Adrenal gland (tissue), 12 donors: Measurements from ENCODE around the gene EIF1AD. TPM values are rescaled to one million over a fixed set of nuclear protein-coding genes. Genes with fewer than 3 reads are reported as not detected.

Source experiments
- DNase-seq, 7 donors: peaks; one replicate each; pipeline ENCODE4 v3.0.0-alpha.2; 2019 to 2020
- H3K27ac ChIP-seq, 5 donors: fragments of 200-600 bp; sonication (generic) in 4 of 5; 1 replicate in 3 of 5; 2 replicates in 2 of 5; pipeline versions ENCODE4 v1.5.1 to v1.8.0; 2016 to 2020; ENCODE audit warnings: mild to moderate bottlenecking in 1 of 5
- H3K27me3 ChIP-seq: fragments of 200-600 bp; 2 replicates; pipeline ENCODE4 v1.8.0; 2021
- H3K36me3 ChIP-seq, 2 donors: fragments of 200-600 bp; replicated peaks in 1 of 2; 1 replicate in 1 of 2; 2 replicates in 1 of 2; pipeline versions ENCODE4 v1.5.1 to v1.8.0; 2018 to 2022
- H3K4me1 ChIP-seq, 2 donors: fragments of 200-600 bp; replicated peaks in 1 of 2; 1 replicate in 1 of 2; 2 replicates in 1 of 2; pipeline versions ENCODE4 v1.5.1 to v1.8.0; 2018 to 2021
- H3K4me3 ChIP-seq, 4 donors: fragments of 200-600 bp; sonication (generic) in 3 of 4; one replicate each; pipeline ENCODE4 v1.5.1; 2016 to 2018
- H3K9me3 ChIP-seq, 3 donors: fragments of 200-600 bp; sonication (generic) in 1 of 3; replicated peaks in 1 of 3; 1 replicate in 2 of 3; 2 replicates in 1 of 3; pipeline versions ENCODE4 v1.5.1 to v1.8.0; 2016 to 2021
- POLR2A ChIP-seq, 2 donors: fragments of 450-650 bp; IDR thresholded peaks; one replicate each; pipeline ENCODE4 v1.6.1; 2017; ENCODE audit warnings: antibody characterized with exemption in 2 of 2, mild to moderate bottlenecking in 2 of 2, moderate library complexity in 1 of 2
- WGBS, 4 donors: extraction: QIAGEN DNeasy Blood & Tissue Kit in 2 of 4; methylation state at CpG; one replicate each; pipeline versions ENCODE4 v1.1.5 to v1.1.7; 2013 to 2017; 5-methylcytosine and 5-hydroxymethylcytosine counted together
- intact Hi-C, 2 donors: fragments of 100-400 bp; cut with DNase I; formaldehyde crosslinking; loops; one replicate each; pipeline versions ENCODE4 v1.14.1 to v1.15.0; 2022 to 2023
- polyA plus RNA-seq, 3 donors: library from polyadenylated mRNA; stranded (reverse); fragments of 200-250 nt in 2 of 3; fragments of 350-450 nt in 1 of 3; fragmentation: Illumina TruSeq in 1 of 3; extraction: RNeasy Lipid Tissue Mini Kit (QIAGEN cat#74804) in 1 of 3; gene quantifications; one replicate each; pipeline ENCODE4 v1.2.3, GENCODE V29; 2013 to 2014
- total RNA-seq, 9 donors: library from RNA; depleted of rRNA in 4 of 9; stranded (reverse); fragments of >200 nt in 4 of 9; fragments of 120-200 nt in 1 of 9; fragmentation: NEBNext Ultra II Directional in 1 of 9; extraction: Animal tissue kit (Norgen Biotek cat#: 25700) in 1 of 9; gene quantifications; one replicate each; pipeline versions ENCODE4 v1.1.0 to v1.2.4, GENCODE V29; 2013 to 2023
- TF ChIP-seq, protein P1 (sequence below), 6 experiments: fragments of 450-650 bp in 4 of 6; fragments of 200-600 bp in 2 of 6; sonication (generic) in 1 of 6; IDR thresholded peaks; 1 replicate in 5 of 6; 2 replicates in 1 of 6; pipeline versions ENCODE4 v1.5.1 to v1.8.0; 2016 to 2021; ENCODE audit warnings: antibody characterized with exemption in 6 of 6, mild to moderate bottlenecking in 2 of 6, moderate library complexity in 1 of 6
- donor health status: healthy with polysubstance abuse.
- donor health status: Bipolar disorder and iron deficiency.
- donor health status: DM: yes; HTN: yes; CAD: no.
- donor health status: DM: no; HTN: no; CAD: no.
- donor health status: DM: no; HTN: no; CAD: no.
- donor health status: DM: yes; HTN: yes; CAD: no.

EIF1AD gene
- total and polyA plus RNA-seq, 12 donors: 15.5 to 49.0 (median 29.6) TPM

DNA sequence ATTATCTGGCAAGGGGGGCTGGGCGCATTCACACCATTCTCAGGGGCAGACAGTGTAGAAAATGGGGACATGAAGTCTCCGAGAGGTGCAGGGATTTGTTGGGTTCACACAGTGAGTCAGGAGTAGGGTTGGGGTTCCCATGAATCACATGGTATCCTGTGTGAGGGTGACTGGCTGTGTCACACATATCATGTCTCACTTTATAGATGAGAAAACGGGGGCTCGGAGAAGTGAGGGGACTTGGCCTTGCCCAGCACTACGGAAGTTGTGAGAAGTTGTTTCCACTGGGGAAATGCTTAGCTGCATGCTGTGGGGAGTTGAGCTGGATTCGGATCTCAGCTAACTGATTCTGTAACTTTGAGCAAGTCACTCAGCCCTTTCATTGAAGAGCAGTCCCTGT, 42.8 kb upstream of the EIF1AD start:
- no peaks in the 10 kb centered on the region for H3K9me3 ChIP-seq
- WGBS, 4 donors: 32 to 47% (median 38%) methylated on average over 6 of the region's 6 CpGs
- no peaks in the 10 kb centered on the region for H3K4me1 ChIP-seq
- TF ChIP-seq, protein P1, sequence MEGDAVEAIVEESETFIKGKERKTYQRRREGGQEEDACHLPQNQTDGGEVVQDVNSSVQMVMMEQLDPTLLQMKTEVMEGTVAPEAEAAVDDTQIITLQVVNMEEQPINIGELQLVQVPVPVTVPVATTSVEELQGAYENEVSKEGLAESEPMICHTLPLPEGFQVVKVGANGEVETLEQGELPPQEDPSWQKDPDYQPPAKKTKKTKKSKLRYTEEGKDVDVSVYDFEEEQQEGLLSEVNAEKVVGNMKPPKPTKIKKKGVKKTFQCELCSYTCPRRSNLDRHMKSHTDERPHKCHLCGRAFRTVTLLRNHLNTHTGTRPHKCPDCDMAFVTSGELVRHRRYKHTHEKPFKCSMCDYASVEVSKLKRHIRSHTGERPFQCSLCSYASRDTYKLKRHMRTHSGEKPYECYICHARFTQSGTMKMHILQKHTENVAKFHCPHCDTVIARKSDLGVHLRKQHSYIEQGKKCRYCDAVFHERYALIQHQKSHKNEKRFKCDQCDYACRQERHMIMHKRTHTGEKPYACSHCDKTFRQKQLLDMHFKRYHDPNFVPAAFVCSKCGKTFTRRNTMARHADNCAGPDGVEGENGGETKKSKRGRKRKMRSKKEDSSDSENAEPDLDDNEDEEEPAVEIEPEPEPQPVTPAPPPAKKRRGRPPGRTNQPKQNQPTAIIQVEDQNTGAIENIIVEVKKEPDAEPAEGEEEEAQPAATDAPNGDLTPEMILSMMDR (IDR thresholded peaks at IDR 0.05): no peak
- TF ChIP-seq POLR2A (IDR thresholded peaks at IDR 0.05): no peak
- H3K36me3 ChIP-seq: no peaks in the 10 kb centered on the region
- DNase-seq: no peak
- intact Hi-C loops: no loop called here
- H3K27ac ChIP-seq: no peak overlapping the region
- no peak overlapping the region for H3K4me3 ChIP-seq
- H3K27me3 ChIP-seq: peaks cover 7% of the 10 kb centered on the region

DNA sequence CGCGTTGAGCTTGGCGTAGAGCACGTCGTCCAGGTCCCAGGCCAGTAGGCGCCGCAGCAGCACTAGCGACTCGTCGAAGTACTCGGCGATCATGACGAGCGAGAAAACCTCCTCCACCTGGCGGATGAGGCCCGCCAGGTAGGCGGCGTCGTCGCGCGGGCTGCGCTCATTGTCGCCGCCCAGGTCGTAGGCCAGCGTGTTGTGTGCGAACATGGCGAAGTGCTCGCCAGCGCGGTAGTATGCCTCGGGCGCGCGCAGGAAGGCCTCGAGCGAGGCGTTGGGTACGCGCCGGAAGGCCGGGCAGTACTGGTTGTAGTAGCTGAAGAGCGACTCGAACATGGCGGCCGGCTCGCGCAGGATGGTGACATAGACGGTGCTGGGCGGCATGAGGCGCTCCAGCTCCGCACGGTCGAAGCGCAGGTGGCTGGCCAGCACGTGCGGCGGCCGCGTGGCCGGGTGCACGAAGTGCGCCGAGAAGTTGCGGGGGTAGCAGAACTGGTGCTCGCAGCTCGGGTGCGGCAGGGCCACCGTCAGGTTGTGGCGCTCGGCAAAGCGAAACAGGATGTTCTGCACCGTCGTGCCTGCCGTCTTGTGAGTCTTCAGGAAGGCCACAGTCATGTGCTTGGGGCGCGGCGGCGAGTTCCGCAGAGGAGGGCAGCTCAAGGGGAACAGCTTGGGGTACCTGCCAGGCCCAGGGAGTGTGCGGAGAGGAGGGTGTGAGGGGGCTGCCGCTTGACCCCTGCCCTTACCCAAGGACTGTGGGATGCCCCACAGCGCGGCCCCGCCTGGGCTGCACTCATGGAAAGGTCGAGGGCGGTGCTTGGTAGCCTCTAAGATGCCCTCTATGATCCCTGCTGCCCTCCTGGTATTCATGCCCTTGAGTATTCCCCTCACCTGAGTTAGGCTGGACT, 41.3 kb upstream of the EIF1AD start:
- H3K9me3 ChIP-seq: no peaks in the 10 kb centered on the region
- no peaks in the 10 kb centered on the region for H3K27me3 ChIP-seq
- no peaks in the 10 kb centered on the region for H3K4me1 ChIP-seq
- DNase-seq: no peak
- no peak overlapping the region for H3K27ac ChIP-seq
- TF ChIP-seq POLR2A (IDR thresholded peaks at IDR 0.05): no peak
- TF ChIP-seq, protein P1 (IDR thresholded peaks at IDR 0.05): no peak
- no peak overlapping the region for H3K4me3 ChIP-seq
- no peaks in the 10 kb centered on the region for H3K36me3 ChIP-seq
- 93 to 96% (median 95%) methylated on average over 74 to 88 of the region's 88 CpGs for WGBS, 4 donors
- intact Hi-C loops: no loop called here

DNA sequence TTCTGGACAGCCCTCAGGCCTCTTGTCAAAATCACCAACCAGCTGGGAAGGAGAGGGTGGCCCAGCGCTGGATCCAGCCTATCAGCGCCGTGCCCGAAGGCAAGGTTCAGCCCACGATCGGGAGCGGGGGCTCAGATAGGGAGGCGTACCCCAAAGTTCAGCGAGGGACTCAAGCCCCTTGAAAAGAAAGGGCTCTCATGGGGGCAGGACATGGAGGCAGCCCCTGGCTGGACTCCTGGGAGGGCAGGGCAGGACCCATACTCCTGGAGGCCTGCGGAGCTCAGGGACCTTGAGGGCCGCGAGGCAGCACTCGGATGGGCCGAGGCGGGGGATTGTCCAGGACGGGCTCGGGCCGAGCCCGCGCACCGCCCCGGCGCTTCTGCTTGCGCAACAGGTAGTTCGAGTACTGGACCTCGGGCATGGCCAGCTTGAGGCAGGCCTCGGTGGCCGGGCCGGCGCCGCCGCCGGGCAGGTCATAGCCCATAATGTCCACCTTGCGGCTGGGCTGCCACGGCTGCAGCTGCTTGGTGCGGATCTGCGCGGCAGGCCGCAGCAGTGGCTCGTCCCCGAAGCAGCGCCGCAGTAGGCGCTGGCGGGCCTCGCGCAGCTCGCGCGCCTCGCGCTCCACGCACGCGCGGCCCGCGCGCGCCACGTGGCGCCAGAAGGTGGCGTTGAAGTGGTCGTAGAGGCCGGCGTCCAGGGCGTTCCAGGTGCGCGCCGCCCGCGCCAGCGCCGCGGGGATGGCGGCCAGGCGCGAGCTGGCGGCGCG, 40.5 kb upstream of the EIF1AD start:
- no peaks in the 10 kb centered on the region for H3K9me3 ChIP-seq
- no peak overlapping the region for H3K27ac ChIP-seq
- H3K36me3 ChIP-seq: no peaks in the 10 kb centered on the region
- TF ChIP-seq POLR2A (IDR thresholded peaks at IDR 0.05): no peak
- TF ChIP-seq, protein P1 (IDR thresholded peaks at IDR 0.05): no peak
- H3K27me3 ChIP-seq: no peaks in the 10 kb centered on the region
- H3K4me1 ChIP-seq: no peaks in the 10 kb centered on the region
- WGBS, 4 donors: 95 to 97% (median 96%) methylated on average over 57 to 81 of the region's 81 CpGs
- no peak overlapping the region for H3K4me3 ChIP-seq
- DNase-seq: no peak
- intact Hi-C loops: no loop called here

DNA sequence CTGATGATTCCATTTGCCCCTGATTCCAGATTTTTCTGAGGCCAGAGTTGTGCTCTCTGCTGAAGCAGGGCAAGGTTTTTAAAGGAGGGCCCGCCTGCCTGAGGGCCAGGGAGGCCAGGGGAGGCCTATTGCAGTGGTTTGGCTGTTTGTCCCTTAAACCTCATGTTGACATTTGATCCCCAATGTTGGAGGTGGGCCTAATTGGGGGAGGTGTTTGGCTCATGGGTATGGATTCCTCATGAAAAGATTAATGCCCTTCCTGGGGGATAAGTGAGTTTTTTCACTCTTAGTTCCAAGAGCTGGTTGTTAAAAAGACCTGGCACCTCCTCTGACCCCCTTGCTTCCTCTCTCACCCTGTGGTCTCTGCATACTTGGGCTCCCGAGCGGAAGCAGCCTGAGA, 37.8 kb upstream of the EIF1AD start:
- WGBS, 4 donors: 70 to 90% (median 82%) methylated on average over 2 to 3 of the region's 3 CpGs
- intact Hi-C loops: no loop called here
- Histone ChIP-seq H3K4me1 (no peaks in the 10 kb centered on the region), H3K27me3 (no peaks in the 10 kb centered on the region), H3K36me3 (no peaks in the 10 kb centered on the region), H3K4me3 (no peak overlapping the region), H3K27ac (no peak overlapping the region), H3K9me3 (no peaks in the 10 kb centered on the region)
- DNase-seq: no peak
- TF ChIP-seq POLR2A (IDR thresholded peaks at IDR 0.05): no peak
- TF ChIP-seq, protein P1 (IDR thresholded peaks at IDR 0.05): no peak
